Ovary (tissue), 3 donors: ENCODE measurements around the gene SLC9A9.

Experiments used
- CTCF ChIP-seq, 3 donors: fragments of 450-650 bp in 2 of 3; fragments of 200-600 bp in 1 of 3; IDR thresholded peaks; one replicate each; pipeline versions ENCODE4 v1.5.1 to v1.8.0; 2016 to 2022; ENCODE audit warnings: antibody characterized with exemption in 3 of 3, mild to moderate bottlenecking in 1 of 3
- EP300 ChIP-seq: sonication (generic); formaldehyde crosslinking; IDR thresholded peaks from one replicate; pipeline ENCODE4 v1.6.1; 2017; ENCODE audit warnings: antibody characterized with exemption
- donor health status: DM: no; HTN: no; CAD: no.

- no peak for TF ChIP-seq EP300
- no peak for TF ChIP-seq CTCF (IDR thresholded peaks at IDR 0.05)
These were observed 235.0 kb downstream of the SLC9A9 start for GRCh38 chr3:143613226-143613625.
